Measurements from ENCODE around the gene IYD. TPM values are rescaled to one million over a fixed set of nuclear protein-coding genes. Genes with fewer than 3 reads are reported as not detected.

Gene IYD
- total RNA-seq, 1 experiment from 2014 or later, result not detected

- H2BK20ac ChIP-seq (ENCODE audit: low read depth, low read length, poor library complexity, severe bottlenecking), result no peak overlapping the region
- H3K23me2 ChIP-seq (ENCODE audit: insufficient read length, low read depth, low read length, poor library complexity, severe bottlenecking), result no peaks in the 10 kb centered on the region
- H3K9me3 ChIP-seq (ENCODE audit: control insufficient read depth, low read depth, low read length), result no peaks in the 10 kb centered on the region
- H3K14ac ChIP-seq (ENCODE audit: insufficient read depth, low read length), result peak overlapping the region; percentile 52; the same call in 1 of the 2 replicates
- no peaks in the 10 kb centered on the region for H3K4me1 ChIP-seq (ENCODE audit: insufficient read depth, low read length)
- H2AFZ ChIP-seq (ENCODE audit: low read length), result peak overlapping the region; percentile 82
- H3K79me1 ChIP-seq (ENCODE audit: insufficient read depth, low read depth, low read length, poor library complexity, severe bottlenecking), result no peaks in the 10 kb centered on the region
- H2BK15ac ChIP-seq (ENCODE audit: low read depth, low read length), result 0 out of 2 replicates have a peak overlapping the region, but pooled peaks have one; percentile 39
- H2AK5ac ChIP-seq (ENCODE audit: insufficient read length, low read length), result no peak overlapping the region
- H3K23ac ChIP-seq (ENCODE audit: insufficient read length, low read depth, low read length), result no peak overlapping the region
- peaks cover 5 to 9% of the 10 kb centered on the region in 2 experiments; a peak in 3 of 4 replicates for H3K4me1 Mint-ChIP-seq
- no peaks in the 10 kb centered on the region for H4K20me1 ChIP-seq (ENCODE audit: control insufficient read depth, insufficient read depth, insufficient read length)
- H3K36me3 Mint-ChIP-seq (ENCODE audit: insufficient read depth in 1 of 3, low read depth in 3 of 3), result peaks cover 0 to 4% (median 3%) of the 10 kb centered on the region in 3 experiments; a peak in 2 of 7 replicates
- H3T11ph ChIP-seq (ENCODE audit: low read length), result no peak overlapping the region
- H3K27me3 ChIP-seq (ENCODE audit: insufficient read depth, low read length), result no peaks in the 10 kb centered on the region
- H4K8ac ChIP-seq (replicated peaks; ENCODE audit: insufficient read length, low read depth, low read length), result no peak overlapping the region
- H3K56ac ChIP-seq (ENCODE audit: insufficient read length, low read depth, low read length), result no peak overlapping the region
- no peak overlapping the region for H3K27ac Mint-ChIP-seq
- WGBS (ENCODE audit: extremely low coverage, insufficient read length, low lambda C conversion rate), result no CpG with 5 or more reads among the region's 23 CpGs
- no peaks in the 10 kb centered on the region for H3K79me2 ChIP-seq (ENCODE audit: insufficient read depth, low read length)
- peak overlapping the region in 1 of 2 experiments; percentile 31; a peak in 1 of 5 replicates for H3K4me3 Mint-ChIP-seq
- no peak overlapping the region for H2BK5ac ChIP-seq (ENCODE audit: insufficient read length, low read length)
- H4K5ac ChIP-seq (ENCODE audit: insufficient read length, low read depth, low read length), result peak overlapping the region; percentile 58
- peak overlapping the region; percentile 38 for H3K4me2 ChIP-seq (ENCODE audit: insufficient read depth, insufficient read length, low read length)
- no peak overlapping the region for H2BK12ac ChIP-seq (ENCODE audit: insufficient read length, low read depth, low read length)
- H3K18ac ChIP-seq (ENCODE audit: insufficient read length, low read depth, low read length), result no peak overlapping the region
- H3K27me3 Mint-ChIP-seq (ENCODE audit: low read depth), result peaks cover 19% of the 10 kb centered on the region
- H3K27ac ChIP-seq (ENCODE audit: insufficient read length, low read depth, low read length), result no peak overlapping the region
- H3K4ac ChIP-seq (ENCODE audit: low read depth, low read length), result no peak overlapping the region
- no peak overlapping the region for H2BK120ac ChIP-seq (ENCODE audit: low read depth, low read length, poor library complexity, severe bottlenecking)
- peaks cover 2 to 7% of the 10 kb centered on the region in 2 experiments; a peak in 3 of 5 replicates for H3K9me3 Mint-ChIP-seq
- no peak overlapping the region for H4K91ac ChIP-seq (ENCODE audit: insufficient read length, low read depth, low read length)
- peak; percentile 73 for TF ChIP-seq CTCF (conservative IDR thresholded peaks at IDR 0.05)
- no peak overlapping the region for H3K9ac ChIP-seq (ENCODE audit: extremely low read depth, insufficient read length, low read length)
- peak; percentile 61 for DNase-seq
Measured at GRCh38 chr6:150418827-150419594, 50.2 kb downstream of the IYD start.
